Measurements from ENCODE around the gene WDR11. TPM values are rescaled to one million over a fixed set of nuclear protein-coding genes. Genes with fewer than 3 reads are reported as not detected.
A peak's percentile ranks its signal among the peaks of the same experiment; 100 is the strongest.

The WDR11 gene
- total and polyA plus RNA-seq, 9 of the 15 experiments (the other 6 are each of a cell fraction or from before 2014, with no cell fraction given) = 12.4 to 50.7 (median 23.6) TPM

GRCh38 chr10:120850911-120851865 lies at the start of gene WDR11 (continued):
- no peak for TF ChIP-seq CHD7 (IDR thresholded peaks at IDR 0.05; ENCODE audit: low read depth, low read length)
- TF ChIP-seq KAT7 (CRISPR knock-in tag; IDR thresholded peaks at IDR 0.05; ENCODE audit: borderline replicate concordance) = no peak
- TF ChIP-seq ZKSCAN8 (CRISPR knock-in tag; IDR thresholded peaks at IDR 0.05) = no peak
- no peak for TF ChIP-seq ZNF318 (IDR thresholded peaks at IDR 0.05; ENCODE audit: borderline replicate concordance in 1 of 2, low read depth in 1 of 2)
- peak; percentile 49; the same call in 1 of the 2 replicates for TF ChIP-seq ZKSCAN1 (IDR thresholded peaks at IDR 0.05; ENCODE audit: low read depth, low read length)

Measured in K562 (cell line).